ENCODE measurements around the gene LYPD4. TPM values are rescaled to one million over a fixed set of nuclear protein-coding genes. Genes with fewer than 3 reads are reported as not detected.

Gene LYPD4
- polyA plus RNA-seq, 1 donor (not counting 4 experiments of a cell fraction or from before 2014, with no cell fraction given), result not detected

GRCh38 chr19:41839211-41839610 lies 5.3 kb downstream of the LYPD4 start:
- Histone ChIP-seq H3K27ac (ENCODE audit: control insufficient read depth, insufficient read depth, low read length) (no peak overlapping the region), H3K4me2 (ENCODE audit: control insufficient read depth, extremely low read depth, insufficient read depth, low read depth, low read length) (no peak overlapping the region), H3K4me1 (ENCODE audit: control insufficient read depth, extremely low read depth, insufficient read depth, low read length) (no peaks in the 10 kb centered on the region), H3K9me1 (ENCODE audit: control insufficient read depth, extremely low read depth, insufficient read depth, low read length) (no peaks in the 10 kb centered on the region), H3K27me3 (ENCODE audit: control insufficient read depth, extremely low read depth, insufficient read depth, low read length) (peaks cover 17% of the 10 kb centered on the region), H3K79me2 (ENCODE audit: control insufficient read depth, insufficient read depth, low read length) (no peaks in the 10 kb centered on the region), H4K20me1 (ENCODE audit: control insufficient read depth, extremely low read depth, insufficient read depth, low read length) (no peaks in the 10 kb centered on the region), H3K9ac (ENCODE audit: control insufficient read depth, extremely low read depth, insufficient read depth, low read length) (no peak overlapping the region), H2AFZ (ENCODE audit: control insufficient read depth, low read length) (no peak overlapping the region), H3K36me3 (ENCODE audit: control insufficient read depth in 2 of 2, extremely low read depth in 1 of 2, insufficient read depth in 2 of 2, low read length in 2 of 2) (no peaks in the 10 kb centered on the region), H3K4me3 (ENCODE audit: control insufficient read depth in 2 of 3, extremely low read depth in 1 of 3, insufficient read depth in 2 of 3, low read depth in 1 of 3, low read length in 3 of 3) (no peak overlapping the region), H3K9me3 (ENCODE audit: control insufficient read depth, low read depth, low read length) (no peaks in the 10 kb centered on the region)
- DNase-seq (ENCODE audit: low read depth, low spot score) (no peak), FAIRE-seq (no peak)
- no peak for TF ChIP-seq CTCF (optimal IDR thresholded peaks at IDR 0.05 in 1 of 3, IDR thresholded peaks at IDR 0.05 in 1 of 3, conservative IDR thresholded peaks at IDR 0.05 in 1 of 3; ENCODE audit: extremely low read depth in 1 of 3, insufficient read depth in 2 of 3, low read length in 3 of 3)
- TF ChIP-seq EZH2 (IDR thresholded peaks at IDR 0.05; ENCODE audit: low read length), result no peak
- dilution Hi-C loops (cut with MboI; ENCODE audit: extremely low pct_ligation_motif_present, low sequenced_read_pairs), result no loop called here

- H3K9ac ChIP-seq (ENCODE audit: control insufficient read depth, extremely low read depth, insufficient read depth, low read length), result no peak overlapping the region
- dilution Hi-C loops (cut with MboI; ENCODE audit: extremely low pct_ligation_motif_present, low sequenced_read_pairs), result no loop called here
- no peak for FAIRE-seq
- no peak for TF ChIP-seq EZH2 (IDR thresholded peaks at IDR 0.05; ENCODE audit: low read length)
- no peak for TF ChIP-seq CTCF (optimal IDR thresholded peaks at IDR 0.05 in 1 of 3, IDR thresholded peaks at IDR 0.05 in 1 of 3, conservative IDR thresholded peaks at IDR 0.05 in 1 of 3; ENCODE audit: extremely low read depth in 1 of 3, insufficient read depth in 2 of 3, low read length in 3 of 3)
- H3K4me2 ChIP-seq (ENCODE audit: control insufficient read depth, extremely low read depth, insufficient read depth, low read depth, low read length), result no peak overlapping the region
- no peaks in the 10 kb centered on the region for H3K9me1 ChIP-seq (ENCODE audit: control insufficient read depth, extremely low read depth, insufficient read depth, low read length)
- H3K4me3 ChIP-seq (ENCODE audit: control insufficient read depth in 2 of 3, extremely low read depth in 1 of 3, insufficient read depth in 2 of 3, low read depth in 1 of 3, low read length in 3 of 3), result no peak overlapping the region
- no peaks in the 10 kb centered on the region for H3K79me2 ChIP-seq (ENCODE audit: control insufficient read depth, insufficient read depth, low read length)
- H3K36me3 ChIP-seq (ENCODE audit: control insufficient read depth in 2 of 2, extremely low read depth in 1 of 2, insufficient read depth in 2 of 2, low read length in 2 of 2), result no peaks in the 10 kb centered on the region
- no peaks in the 10 kb centered on the region for H3K4me1 ChIP-seq (ENCODE audit: control insufficient read depth, extremely low read depth, insufficient read depth, low read length)
- H3K27ac ChIP-seq (ENCODE audit: control insufficient read depth, insufficient read depth, low read length), result no peak overlapping the region
- peaks cover 17% of the 10 kb centered on the region for H3K27me3 ChIP-seq (ENCODE audit: control insufficient read depth, extremely low read depth, insufficient read depth, low read length)
- no peak overlapping the region for H2AFZ ChIP-seq (ENCODE audit: control insufficient read depth, low read length)
- DNase-seq (ENCODE audit: low read depth, low spot score), result no peak
- no peaks in the 10 kb centered on the region for H3K9me3 ChIP-seq (ENCODE audit: control insufficient read depth, low read depth, low read length)
- H4K20me1 ChIP-seq (ENCODE audit: control insufficient read depth, extremely low read depth, insufficient read depth, low read length), result no peaks in the 10 kb centered on the region
These were observed 6.3 kb downstream of the LYPD4 start for GRCh38 chr19:41837981-41838708.
